K562 (cell line): ENCODE results near the gene ZNF428. TPM values are rescaled to one million over a fixed set of nuclear protein-coding genes. Genes with fewer than 3 reads are reported as not detected.
A peak's percentile ranks its signal among the peaks of the same experiment; 100 is the strongest.

Source experiments
- ARID2 ChIP-seq: fragments of 450-650 bp; IDR thresholded peaks from 2 replicates; pipeline ENCODE4 v1.6.1; 2017; ENCODE audit warnings: antibody characterized with exemption, mild to moderate bottlenecking
- CEBPG ChIP-seq, 3 experiments: fragments of 200-800 bp in 1 of 3; sonication (Bioruptor generic) in 1 of 3; sonication (generic) in 1 of 3; formaldehyde crosslinking in 1 of 3; IDR thresholded peaks in 2 of 3; conservative IDR thresholded peaks in 1 of 3; 2 replicates each; pipeline versions ENCODE4 v1.6.1 to v1.8.0; 2016 to 2022; ENCODE audit warnings: missing compliant biosample characterization in 2 of 3, missing genetic modification characterization in 2 of 3, mild to moderate bottlenecking in 1 of 3, missing genetic modification reagents in 1 of 3
- CTCFL ChIP-seq: IDR thresholded peaks from 2 replicates; pipeline ENCODE4 v1.6.1; 2011; ENCODE audit warnings: borderline replicate concordance, low read depth, mild to moderate bottlenecking, moderate library complexity, low read length; ENCODE audit not compliant: insufficient read depth, poor library complexity, severe bottlenecking
- ELF1 ChIP-seq: fragments of 200-800 bp; sonication (Bioruptor generic); IDR thresholded peaks from 2 replicates; pipeline ENCODE4 v1.6.1; 2016; ENCODE audit warnings: missing genetic modification characterization, missing compliant biosample characterization
- ELK1 ChIP-seq: sonication (generic); formaldehyde crosslinking; IDR thresholded peaks from 2 replicates; pipeline ENCODE4 v1.8.1; 2022; ENCODE audit warnings: missing genetic modification reagents
- ETV1 ChIP-seq: fragments of 450-650 bp; conservative IDR thresholded peaks from 2 replicates; pipeline ENCODE4 v1.6.1; 2016; ENCODE audit warnings: missing genetic modification characterization, control low read depth, low read depth, missing compliant biosample characterization
- FOXA3 ChIP-seq, 2 experiments: fragments of 450-650 bp in 1 of 2; sonication (generic) in 1 of 2; formaldehyde crosslinking; IDR thresholded peaks in 1 of 2; conservative IDR thresholded peaks in 1 of 2; 2 replicates each; pipeline versions ENCODE4 v1.4.0 to v1.8.0; 2020 to 2022; ENCODE audit warnings: mild to moderate bottlenecking in 2 of 2, missing genetic modification reagents in 1 of 2
- FOXK1 ChIP-seq: sonication (generic); formaldehyde crosslinking; IDR thresholded peaks from 2 replicates; pipeline ENCODE4 v1.8.0; 2022; ENCODE audit warnings: missing genetic modification reagents, mild to moderate bottlenecking, borderline replicate concordance
- KLF16 ChIP-seq: IDR thresholded peaks from 2 replicates; pipeline ENCODE4 v1.6.1; 2016; ENCODE audit warnings: antibody characterized with exemption
- PATZ1 ChIP-seq: fragments of 250-450 bp; sonication (Bioruptor Pico); IDR thresholded peaks from 2 replicates; pipeline ENCODE4 v1.5.0; 2020; ENCODE audit warnings: mild to moderate bottlenecking, borderline replicate concordance
- POLR3G ChIP-seq: IDR thresholded peaks from 2 replicates; pipeline ENCODE4 v1.6.1; 2011; ENCODE audit not compliant: insufficient read length, insufficient replicate concordance; ENCODE audit errors: extremely low read depth
- PPARD ChIP-seq: fragments of 250-450 bp; sonication (Bioruptor Pico); IDR thresholded peaks from 2 replicates; pipeline ENCODE4 v1.8.0; 2022; ENCODE audit warnings: inconsistent platforms, mild to moderate bottlenecking, moderate library complexity
- PRPF4 ChIP-seq: fragments of 200-400 bp; formaldehyde crosslinking; IDR thresholded peaks from one replicate; pipeline ENCODE4 v1.6.1; 2017; ENCODE audit warnings: low read length, low read depth, mild to moderate bottlenecking; ENCODE audit not compliant: insufficient read depth, poor library complexity, severe bottlenecking
- SAFB2 ChIP-seq: fragments of 200-400 bp; formaldehyde crosslinking; IDR thresholded peaks from 2 replicates; pipeline ENCODE4 v1.6.1; 2018; ENCODE audit warnings: borderline replicate concordance, low read length, low read depth, moderate library complexity; ENCODE audit not compliant: severe bottlenecking
- SIN3B ChIP-seq: fragments of 450-650 bp; IDR thresholded peaks from 2 replicates; pipeline ENCODE4 v1.6.1; 2017; ENCODE audit warnings: low read depth, mild to moderate bottlenecking, moderate library complexity
- SP2 ChIP-seq: IDR thresholded peaks from 2 replicates; pipeline ENCODE4 v1.6.1; 2011; ENCODE audit warnings: mild to moderate bottlenecking, low read depth, low read length, moderate library complexity; ENCODE audit not compliant: poor library complexity, severe bottlenecking; ENCODE audit errors: extremely low read depth
- ZBTB26 ChIP-seq: fragments of 450-650 bp; formaldehyde crosslinking; IDR thresholded peaks from 2 replicates; pipeline ENCODE4 v1.4.0; 2022; ENCODE audit warnings: missing genetic modification characterization
- ZC3H8 ChIP-seq: fragments of 450-650 bp; IDR thresholded peaks from 2 replicates; pipeline ENCODE4 v1.6.1; 2017
- ZNF124 ChIP-seq: sonication (generic); formaldehyde crosslinking; IDR thresholded peaks from 2 replicates; pipeline ENCODE4 v1.8.1; 2022; ENCODE audit warnings: missing genetic modification reagents
- ZNF778 ChIP-seq: fragments of 450-650 bp; formaldehyde crosslinking; IDR thresholded peaks from 2 replicates; pipeline ENCODE4 v1.4.0; 2020; ENCODE audit warnings: mild to moderate bottlenecking, moderate library complexity
- polyA plus RNA-seq, 8 experiments: library from polyadenylated mRNA; depleted of rRNA in 4 of 8; stranded (reverse) in 5 of 8; unstranded in 3 of 8; fragments of >200 nt; fragmentation: Nextera tagmentation in 2 of 8; fragmentation: Illumina TruSeq in 1 of 8; extraction: Ambion mirVana in 2 of 8; extraction: Trizol in 1 of 8; gene quantifications; 2 replicates each; pipeline versions ENCODE4 v1.2.1 to v1.2.3, GENCODE V29; 2011 to 2014; ENCODE audit warnings: inconsistent platforms in 1 of 8, missing spikeins in 1 of 8
- total RNA-seq, 7 experiments: library from RNA; depleted of rRNA in 6 of 7; stranded (reverse); fragments of >200 nt in 6 of 7; fragmentation: Illumina TruSeq in 2 of 7; extraction: Trizol in 2 of 7; gene quantifications; 2 replicates each; pipeline versions ENCODE4 v1.2.1 to v1.2.3, GENCODE V29; 2011 to 2021; ENCODE audit warnings: low replicate concordance in 1 of 7

Gene ZNF428
- total and polyA plus RNA-seq, 9 of the 15 experiments (the other 6 are each of a cell fraction or from before 2014, with no cell fraction given), result 0.15 to 85.7 (median 15.9) TPM

GRCh38 chr19:43619262-43620060 is at the start of gene ZNF428 (continued):
- TF ChIP-seq PPARD (CRISPR knock-in tag) (no peak), ETV1 (tag) (no peak), SP2 (no peak), KLF16 (no peak), ZC3H8 (no peak), ZNF124 (no peak), PRPF4 (no peak), CEBPG (CRISPR knock-in tag; IDR thresholded peaks at IDR 0.05) (no peak; the same call in 1 of the 2 replicates), CEBPG (tag; conservative IDR thresholded peaks at IDR 0.05 in 1 of 2, IDR thresholded peaks at IDR 0.05 in 1 of 2) (no peak), SIN3B (peak; percentile 65), FOXK1 (CRISPR knock-in tag) (no peak), ARID2 (no peak), ZBTB26 (0 out of 2 replicates have a peak, but pooled peaks have one; percentile 47), ELF1 (tag) (no peak), CTCFL (no peak), ZNF778 (CRISPR knock-in tag) (no peak), SAFB2 (no peak), FOXA3 (CRISPR knock-in tag; conservative IDR thresholded peaks at IDR 0.05 in 1 of 2, IDR thresholded peaks at IDR 0.05 in 1 of 2) (no peak), ELK1 (CRISPR knock-in tag) (no peak), POLR3G (no peak), PATZ1 (CRISPR knock-in tag) (no peak)
